Activated T-cell treated with anti-CD3 and anti-CD28 coated beads for 4 hours (primary cell): ENCODE results near the gene ANO2.

ENCODE experiments used
- DNase-seq: peaks from one replicate; pipeline ENCODE4 v3.0.0-alpha.2; 2020

The ANO2 gene

DNA sequence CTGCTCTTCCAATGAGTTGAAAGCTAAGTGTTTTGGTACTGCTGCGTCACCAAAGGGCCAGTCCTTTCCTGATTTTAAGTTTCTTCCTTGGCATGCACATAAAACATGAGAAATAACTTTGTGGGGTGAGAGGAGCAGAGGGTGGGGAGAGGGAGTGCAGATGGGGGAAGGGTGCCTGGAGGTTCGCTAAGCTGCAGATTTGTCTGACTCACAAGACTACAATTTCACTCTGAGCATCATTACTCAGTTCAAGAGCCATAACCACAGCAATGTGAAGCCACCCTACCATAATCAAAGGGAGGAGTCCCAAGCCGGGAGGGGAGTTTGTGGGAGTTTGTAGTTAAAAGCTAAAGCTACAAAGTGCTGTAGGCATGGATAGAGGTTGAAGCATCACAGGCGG lies 136.1 kb downstream of the ANO2 start:
- DNase-seq = no peak

DNA sequence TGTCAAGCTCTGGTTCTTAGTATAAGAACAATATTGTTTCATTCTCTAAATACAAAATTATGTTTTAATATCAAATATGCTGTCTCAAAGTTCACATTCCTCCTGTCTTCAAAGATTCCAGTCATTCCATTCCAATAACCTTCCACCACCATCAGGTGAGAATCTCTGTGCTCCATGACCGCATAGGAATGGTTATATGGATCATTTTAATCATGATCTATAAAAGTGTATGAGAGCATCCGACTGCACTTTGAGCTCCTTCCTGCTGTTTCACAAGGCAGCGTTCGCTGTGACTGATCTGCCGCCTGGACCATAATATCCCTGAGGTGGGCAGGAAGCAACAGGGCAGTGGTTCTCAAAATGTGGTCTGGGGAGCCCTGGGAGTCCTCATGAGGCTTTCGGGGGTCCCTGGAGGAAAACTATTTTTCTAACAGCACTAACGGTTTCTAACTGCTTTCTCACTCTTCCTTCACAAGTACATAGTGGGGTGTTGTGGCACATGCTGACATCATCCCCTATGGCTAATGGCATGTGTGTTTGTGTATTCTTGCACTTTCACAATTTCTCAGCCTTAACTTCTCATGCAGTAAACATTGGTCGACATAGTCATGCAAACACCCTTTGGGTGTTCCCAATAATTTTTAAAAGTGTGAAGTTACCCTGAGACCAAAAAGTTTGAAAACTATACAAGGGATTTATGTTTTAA lies 137.4 kb downstream of the ANO2 start:
- no peak for DNase-seq

DNA sequence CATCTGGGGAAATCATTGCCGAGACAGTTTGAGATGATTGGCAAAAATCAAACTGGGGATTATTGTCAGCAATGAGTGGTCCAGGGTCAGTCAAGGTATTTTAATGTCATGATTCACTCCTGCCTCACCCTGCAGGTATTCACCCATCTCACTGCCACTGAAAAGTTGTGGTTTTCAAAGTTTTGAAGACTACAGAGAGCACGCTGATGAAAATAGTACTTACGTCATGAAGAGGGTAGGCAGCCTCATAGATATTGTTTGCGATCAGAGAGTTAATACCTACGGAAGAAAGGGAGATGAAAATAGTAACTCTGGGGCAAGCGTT lies 138.0 kb downstream of the ANO2 start:
- DNase-seq = no peak

DNA sequence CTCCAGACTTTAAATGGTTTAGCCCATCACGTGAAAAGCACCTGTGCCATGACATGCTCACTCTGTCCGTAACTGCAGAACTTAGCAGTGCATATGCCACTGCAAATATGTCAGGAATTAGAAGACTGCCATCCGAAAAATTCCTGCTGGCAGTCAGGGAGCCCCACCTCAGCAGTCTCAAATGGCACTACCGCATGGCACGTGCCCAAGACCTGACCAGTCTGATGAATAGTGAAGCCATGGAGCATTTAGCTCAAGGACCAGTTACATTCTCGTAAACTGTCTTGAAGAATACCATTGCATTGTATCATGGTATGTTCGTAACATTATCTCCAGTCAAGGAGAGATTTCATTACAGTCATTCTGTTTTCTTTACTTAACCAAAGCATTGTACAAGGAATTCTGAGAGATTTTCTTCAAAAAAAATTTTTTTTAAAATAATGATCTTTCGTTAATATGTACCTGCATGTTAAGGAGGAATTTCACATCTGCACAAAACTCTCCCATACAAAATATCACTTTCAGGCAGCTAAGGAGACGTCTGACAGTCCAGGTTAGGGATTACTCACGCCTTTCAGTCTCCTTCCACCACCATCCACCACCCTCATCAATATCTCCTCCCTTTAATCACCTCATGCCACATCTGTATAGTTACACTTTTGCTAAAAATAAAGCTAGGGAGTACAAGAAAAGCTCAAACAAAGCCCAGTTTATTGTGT lies 138.5 kb downstream of the ANO2 start:
- DNase-seq = no peak

DNA sequence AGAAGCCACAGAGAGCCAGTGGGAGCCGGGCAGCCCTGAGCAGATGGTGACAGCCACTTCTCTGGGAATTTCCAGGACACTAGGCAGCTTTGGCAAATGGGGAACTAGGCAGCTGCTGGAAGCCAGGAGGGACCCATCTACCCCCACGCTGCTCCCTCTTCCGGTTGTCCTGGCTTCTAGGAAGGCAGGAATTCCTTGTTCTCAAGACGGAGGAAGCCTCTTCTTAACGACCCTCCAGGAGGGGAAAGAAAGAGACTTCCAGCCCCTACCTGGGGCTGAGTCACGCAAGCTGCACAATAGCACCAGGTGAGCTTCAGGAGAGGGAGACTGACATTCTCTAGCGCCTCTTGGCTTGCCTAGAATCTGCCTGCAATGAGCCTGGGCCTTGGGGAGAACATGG lies 141.5 kb downstream of the ANO2 start:
- DNase-seq = no peak

DNA sequence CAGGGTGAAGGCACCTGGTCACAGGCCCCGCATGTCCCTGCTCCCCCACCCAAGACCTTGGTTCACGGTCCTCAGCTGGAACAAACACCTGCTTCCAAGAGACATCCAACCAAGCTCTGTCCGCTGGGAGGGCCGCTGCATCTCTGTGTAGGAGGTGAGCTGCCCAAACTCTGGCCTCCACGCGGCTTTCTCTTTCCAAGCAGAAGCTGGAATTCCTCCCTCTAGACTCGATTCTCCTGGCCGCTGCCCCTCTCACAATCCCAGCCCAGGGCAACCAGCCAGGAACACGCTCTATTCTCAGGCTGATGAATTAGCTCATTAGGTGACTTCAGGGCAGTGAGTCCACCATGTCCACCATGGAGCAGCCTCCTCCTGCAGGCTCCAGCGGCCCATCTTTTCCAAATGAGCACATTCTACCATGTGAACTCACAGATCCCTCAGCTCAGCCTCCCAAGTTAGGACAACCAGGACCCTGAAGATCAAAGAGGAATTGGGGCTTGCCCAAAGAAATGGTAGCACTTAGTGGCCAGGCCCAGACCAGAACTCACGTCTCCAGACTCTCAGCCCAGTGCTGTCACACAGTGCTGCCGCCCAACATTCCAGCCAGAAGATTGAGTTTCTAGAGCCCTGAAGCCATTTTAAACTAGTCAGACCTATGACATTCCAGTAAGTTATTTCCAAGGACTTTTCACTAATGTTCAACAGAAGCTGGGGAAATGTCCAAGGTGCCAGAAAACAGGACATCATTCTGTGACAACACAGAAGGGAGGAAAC lies 146.6 kb downstream of the ANO2 start:
- no peak for DNase-seq

DNA sequence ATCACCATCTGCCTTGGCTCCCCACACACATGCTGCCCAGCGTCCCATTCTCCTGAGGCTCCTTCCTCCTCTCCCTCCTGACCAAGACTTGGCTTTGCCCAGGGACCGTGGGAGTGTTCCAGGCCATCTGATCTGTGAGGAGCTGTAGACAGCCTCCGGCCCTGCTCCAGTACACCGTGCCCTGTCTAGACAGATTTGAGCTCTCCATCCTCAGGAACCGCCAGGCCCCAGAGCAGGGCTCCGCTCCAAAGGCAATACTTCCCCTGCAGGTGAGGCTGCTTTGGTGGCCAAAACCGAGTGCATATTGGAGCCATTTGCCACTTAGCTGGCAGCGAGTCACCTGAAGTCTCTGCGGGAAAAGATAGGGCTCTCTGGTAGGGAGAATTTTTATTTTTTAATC lies 147.4 kb downstream of the ANO2 start:
- DNase-seq = no peak

DNA sequence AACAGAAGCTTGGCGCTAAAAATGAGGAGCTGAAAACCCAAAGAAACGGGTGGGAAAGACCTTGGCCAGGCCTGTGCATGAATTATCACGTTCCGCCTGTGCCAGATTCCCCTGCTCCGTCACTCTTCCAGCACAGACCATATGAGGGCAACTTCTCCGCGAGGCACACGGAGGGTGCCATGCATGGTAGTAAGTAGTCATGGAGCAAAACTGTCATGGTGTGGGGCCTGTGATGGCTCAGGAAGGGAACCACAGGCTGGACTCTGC lies 148.2 kb downstream of the ANO2 start:
- no peak for DNase-seq

DNA sequence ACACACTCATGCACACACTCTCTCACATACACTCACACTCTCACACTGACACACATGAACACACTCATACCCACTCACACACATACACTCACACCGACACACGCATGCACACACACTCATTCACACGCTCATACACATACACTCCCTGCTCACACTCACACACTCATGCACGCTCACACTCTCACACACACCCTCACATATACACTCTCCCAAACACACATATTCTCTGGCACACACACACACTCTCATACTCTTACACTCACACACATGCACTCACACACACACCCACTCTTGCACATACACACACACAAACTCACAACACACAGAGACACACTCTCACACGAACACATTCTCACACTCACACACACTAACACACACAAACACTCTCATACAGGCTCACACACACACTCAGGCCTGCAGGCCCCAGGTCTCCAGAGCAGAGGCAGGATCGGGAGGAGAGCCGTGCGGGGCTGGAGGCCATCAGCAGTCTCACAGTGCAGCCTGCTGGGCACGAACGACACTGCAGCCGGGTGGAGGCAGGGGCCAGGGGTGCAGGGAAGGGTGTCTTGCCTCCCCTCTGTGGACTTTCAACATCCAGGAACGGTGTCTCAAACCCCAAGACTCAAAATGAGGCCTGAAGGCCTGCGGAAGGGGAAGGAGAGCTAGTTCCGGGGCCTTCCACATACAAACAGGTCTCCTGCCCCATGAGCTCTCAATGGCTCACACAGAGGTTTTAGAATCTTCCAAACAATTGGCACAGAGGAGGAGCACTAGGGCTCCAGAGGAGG lies 148.7 kb downstream of the ANO2 start:
- no peak for DNase-seq

DNA sequence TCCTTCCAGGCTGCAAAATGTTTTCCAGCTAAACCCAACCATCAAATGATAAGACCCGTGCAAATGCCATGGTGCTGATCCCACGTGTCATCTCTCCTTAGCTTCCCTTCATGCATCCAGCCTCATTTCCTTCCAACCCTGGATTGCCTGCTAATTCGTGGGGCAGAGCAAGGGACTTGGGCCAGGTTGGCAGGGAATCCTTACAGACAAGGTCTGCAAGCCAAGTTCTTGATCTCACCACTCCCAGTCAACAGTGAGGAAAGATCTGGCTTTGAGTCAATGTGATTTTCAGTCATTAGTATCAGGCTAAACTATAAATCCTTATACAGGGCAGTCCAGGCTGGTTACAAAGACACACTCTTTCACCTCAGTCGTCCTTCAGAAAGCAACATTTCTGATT lies 150.9 kb downstream of the ANO2 start:
- DNase-seq = no peak

DNA sequence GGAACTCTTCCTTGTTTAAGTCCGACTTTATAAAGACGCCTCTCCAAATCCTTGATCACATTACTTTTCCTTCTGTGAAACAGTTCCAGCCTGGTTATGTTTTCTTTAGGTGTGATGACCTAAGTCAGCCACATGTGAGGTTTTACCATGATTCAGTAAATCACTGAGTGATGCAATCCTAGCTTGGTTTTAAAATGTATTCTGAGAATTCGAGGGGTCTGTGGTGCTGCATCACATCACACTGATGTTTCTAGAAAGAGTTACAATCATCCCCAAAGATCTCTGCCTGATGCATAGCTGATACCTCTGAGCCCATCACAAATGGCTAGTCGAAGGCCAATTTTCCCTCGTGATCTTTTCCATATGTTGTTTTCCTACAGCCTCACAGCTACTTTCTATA lies 152.7 kb downstream of the ANO2 start:
- no peak for DNase-seq

DNA sequence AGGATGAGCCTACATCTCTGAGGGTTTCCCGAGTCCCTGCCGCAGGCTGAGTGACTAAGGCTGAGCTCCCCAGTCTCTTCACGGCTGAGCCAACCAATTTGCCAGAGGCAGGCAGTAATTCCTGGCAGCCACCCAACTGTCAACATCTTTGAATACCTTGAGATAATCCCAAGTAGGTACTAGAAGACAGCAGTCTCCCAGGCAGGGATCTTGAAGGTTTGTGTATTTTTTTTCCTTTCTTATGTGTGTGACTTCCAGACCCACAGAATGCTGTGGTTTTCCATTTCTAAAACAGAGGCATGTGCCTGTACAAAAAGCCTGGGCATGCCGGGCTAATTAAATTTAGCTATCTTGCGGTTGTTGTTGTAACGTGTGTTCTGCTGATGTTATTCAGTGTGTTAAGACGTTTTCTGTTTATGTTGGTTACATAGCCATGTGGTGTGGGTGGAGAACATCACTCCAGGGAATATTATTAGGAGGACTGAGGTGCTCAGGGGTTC lies 155.5 kb downstream of the ANO2 start:
- no peak for DNase-seq

DNA sequence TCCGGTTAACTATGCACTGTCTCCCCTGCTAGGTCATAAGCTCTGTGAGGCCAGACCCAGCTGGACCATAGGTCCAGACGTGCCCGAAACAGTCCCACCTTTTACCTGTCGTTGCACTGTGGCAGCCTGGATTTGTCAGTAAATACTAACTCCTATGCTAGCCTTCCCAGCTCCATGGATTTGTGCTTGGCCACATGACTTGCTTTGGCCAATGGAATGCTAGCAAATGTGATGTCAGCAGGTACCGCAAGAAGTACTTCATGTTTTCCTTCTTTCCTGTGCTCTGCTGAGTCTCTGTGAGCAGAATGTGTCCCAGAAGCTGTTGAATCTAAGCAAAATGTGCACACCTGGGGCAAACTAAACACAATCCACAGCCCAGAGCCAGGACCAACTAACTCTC lies 157.2 kb downstream of the ANO2 start:
- no peak for DNase-seq

DNA sequence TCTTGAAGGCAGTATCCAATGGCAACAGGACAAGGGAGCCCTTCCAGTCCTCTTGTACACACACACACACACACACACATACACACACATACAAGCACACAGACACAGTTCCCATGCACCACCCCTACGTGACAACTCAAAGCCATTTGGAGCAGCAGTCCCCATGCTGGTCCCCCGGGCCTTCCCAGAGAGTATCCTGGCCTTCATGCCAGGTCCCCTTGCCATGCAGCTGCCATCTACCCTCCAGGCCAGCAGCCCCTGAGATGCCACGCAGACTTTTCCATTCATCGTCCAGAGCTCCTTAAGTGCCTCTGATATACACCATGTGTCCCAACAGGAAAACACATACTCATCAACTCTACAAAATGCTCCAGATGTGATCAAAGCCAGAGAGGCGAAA lies 159.5 kb downstream of the ANO2 start:
- no peak for DNase-seq

DNA sequence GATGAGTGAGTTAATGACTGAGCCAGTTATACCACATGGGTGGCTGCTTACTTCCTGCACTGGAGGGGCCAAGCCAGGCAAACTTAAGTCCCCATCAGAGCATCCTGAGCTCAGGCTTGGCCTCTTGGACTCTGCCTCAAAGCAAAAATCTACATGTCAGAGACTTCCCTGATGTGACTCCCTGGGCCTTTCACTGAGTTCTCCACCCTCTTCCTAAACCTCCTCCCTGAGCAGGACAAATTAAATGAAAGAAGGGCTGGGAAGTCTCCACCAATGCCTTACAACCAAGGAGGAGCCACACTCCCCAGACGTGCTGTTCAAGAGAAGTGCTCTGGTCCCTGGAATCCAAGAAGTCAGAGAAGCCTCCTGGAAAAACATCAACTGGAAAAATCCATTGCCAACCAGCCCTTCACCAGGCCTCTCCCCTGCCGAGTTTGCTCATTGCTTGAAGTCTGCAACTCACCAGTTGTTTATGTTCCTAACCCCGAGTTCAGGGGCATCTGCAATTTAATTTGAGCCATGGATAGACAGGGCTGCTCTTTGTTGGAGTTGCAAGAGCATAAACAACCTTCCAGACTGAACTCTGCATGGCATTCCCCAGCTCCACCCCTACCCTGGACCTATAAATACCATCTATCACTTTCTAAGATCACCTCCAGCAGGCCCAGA lies 160.5 kb downstream of the ANO2 start:
- DNase-seq = no peak

DNA sequence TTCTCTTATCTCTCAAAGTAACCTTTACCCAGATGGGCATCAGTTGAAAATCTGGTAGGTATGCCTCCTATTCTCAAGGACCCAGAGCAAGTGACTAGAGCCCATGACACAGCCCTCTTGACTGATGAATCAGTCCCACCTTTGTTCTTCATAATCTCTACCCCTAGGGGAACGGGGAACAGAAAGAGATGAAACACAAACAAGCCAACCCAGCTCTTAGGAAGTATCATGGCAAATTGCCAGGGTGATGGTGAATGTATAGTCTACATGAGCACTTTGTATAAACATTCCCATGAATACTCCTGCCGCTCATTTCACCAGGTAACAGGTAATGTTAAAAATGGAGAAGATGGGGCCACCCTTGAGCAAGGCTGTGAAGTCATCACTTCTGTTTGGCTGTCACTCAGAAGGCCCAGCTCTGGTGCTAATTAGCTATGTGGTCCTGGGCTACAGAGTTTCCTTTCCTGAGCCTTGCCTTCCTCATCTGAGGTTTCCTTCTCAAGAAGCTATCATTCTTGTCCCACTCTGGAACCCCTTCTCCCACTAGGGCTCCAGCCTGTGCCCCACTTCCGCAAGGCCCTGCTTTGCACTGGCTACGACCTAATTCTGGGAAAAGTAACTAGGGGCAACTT lies 161.7 kb downstream of the ANO2 start:
- DNase-seq = no peak

DNA sequence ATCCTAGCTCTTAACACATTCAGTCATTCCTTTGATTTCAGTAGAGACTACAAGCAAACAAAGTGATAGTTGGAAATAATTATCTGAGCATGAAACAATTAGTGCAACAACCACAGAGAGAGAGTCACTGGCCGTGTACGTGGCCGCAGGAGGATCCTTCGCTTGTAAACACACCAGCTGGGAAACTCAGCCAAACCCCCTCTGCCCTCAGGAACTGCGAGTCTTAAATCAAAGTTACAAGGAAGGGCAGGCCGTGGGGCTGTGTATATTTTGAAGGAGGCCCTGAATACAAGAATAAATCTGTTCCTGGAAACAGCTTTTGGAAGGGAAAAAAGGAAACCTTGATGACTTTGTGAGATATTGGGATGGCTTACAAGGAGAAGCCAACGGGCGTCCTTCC lies 164.5 kb downstream of the ANO2 start:
- no peak for DNase-seq

DNA sequence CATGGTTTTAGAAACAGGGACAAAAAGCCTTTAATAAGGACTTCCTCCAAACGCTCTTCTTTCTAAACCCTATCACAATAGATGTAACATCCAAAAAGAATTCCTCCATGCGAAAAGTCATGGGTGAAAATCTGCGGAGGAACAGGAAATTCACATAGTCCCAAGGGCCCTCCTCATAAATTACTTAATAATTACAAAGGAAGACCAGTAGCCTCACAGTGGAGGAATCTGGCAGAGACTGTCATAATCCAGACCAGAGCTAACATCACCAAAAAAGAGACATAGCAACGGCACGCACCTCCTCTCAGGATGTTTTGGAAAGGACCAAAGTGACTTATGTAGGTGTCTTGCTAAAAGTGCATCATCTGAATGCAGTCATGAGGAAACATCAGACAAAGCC lies 165.7 kb downstream of the ANO2 start:
- no peak for DNase-seq

DNA sequence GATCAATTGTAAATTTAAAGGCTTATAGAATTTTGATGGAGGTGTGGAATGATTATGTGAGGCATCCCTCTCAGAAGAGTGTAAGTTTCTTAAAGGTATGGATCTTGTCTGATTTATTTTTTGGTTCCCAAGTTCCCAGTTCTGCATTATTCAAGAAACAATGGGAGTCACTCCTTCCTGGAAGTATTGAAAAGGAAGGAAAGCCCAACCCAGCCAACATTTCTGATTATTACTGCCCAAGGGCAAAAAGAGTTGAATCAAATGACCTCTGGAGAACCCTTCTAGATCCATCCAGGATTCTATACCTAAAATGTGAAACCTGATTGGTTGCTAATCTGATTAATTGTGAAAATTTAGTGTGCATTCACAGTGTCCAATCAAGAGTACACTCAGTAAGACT lies 166.2 kb downstream of the ANO2 start:
- DNase-seq = no peak

DNA sequence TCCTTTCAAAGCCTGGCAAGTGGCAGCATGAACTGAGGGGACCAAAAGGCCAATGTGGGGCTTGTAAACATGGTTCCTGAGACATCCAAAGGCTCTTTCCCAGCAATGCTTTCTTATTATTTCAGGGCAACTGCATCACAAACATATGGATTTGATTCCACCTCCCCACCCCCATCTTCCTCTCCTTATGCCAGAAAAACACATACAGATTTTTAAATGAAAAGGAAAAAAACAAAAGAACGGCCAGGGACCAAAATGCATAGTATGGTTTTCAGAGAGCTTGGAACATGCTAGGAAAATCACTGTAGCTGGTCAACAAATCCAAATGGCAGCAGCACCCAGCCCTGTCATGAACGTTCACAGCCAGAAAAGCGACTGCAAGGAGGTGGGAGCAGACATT lies 167.6 kb downstream of the ANO2 start:
- no peak for DNase-seq

DNA sequence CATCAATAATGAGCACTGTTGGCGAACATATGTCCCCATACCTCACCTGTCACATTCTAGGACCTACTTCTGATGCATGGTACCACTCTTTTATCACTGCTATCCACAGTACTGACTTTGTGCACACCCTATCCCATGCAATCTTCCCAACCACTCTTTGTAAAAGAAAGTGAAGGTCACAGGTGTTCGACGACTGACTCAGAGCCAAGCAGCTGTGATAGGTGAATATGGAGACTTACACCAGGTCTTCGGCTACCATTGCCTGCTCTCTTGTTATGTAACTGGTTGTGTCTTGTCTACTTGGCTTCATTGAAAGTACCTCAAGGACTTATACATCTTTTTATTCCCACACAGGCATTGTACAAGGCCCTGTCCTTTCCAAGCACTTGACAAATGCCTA lies 169.0 kb downstream of the ANO2 start:
- DNase-seq = no peak

DNA sequence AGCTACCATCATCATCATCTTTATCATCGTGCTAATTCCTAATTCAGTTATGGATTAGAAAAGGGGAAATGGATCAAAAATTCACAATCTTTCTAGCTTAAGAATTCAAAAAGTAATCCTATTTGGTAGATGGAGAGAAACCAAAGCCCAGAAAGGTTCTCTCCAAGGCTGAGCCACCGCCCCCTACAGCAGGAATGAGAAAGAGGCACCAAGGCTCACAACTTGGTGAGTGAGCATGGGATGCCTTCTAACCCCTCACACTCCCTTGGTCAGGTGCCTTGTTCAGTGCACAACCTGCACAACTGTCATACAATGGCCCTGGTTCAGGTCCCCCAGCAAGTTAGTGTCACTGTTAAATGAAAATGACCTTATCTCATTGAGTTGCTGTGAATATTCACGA lies 171.5 kb downstream of the ANO2 start:
- no peak for DNase-seq

DNA sequence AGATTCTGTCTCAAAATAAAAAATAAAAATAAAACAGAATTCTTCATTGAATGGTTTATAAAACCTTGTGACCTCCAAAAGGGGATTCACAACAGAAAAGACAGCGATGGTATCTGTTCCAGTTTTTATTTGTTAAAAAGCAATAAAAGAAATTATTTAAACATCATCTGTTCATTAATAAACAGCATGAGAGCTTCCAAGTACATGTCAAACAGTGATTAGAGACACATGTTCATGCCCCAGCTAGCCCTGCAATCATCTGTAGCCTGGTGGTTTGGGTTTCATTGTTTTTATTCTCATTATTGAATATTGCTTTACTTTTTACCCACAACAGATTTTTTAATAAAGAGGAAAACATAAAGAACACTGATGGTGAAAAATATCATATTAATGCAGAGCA lies 173.3 kb downstream of the ANO2 start:
- no peak for DNase-seq
